SK-N-SH (cell line): ENCODE measurements around the gene SLC22A4. TPM values are rescaled to one million over a fixed set of nuclear protein-coding genes. Genes with fewer than 3 reads are reported as not detected.
A peak's percentile ranks its signal among the peaks of the same experiment; 100 is the strongest.

Source experiments
- CTCF ChIA-PET: fragments of 300-600, 350-600 bp; formaldehyde crosslinking; extraction: SDS; loops from one replicate; lab custom pipeline; 2021; lab: Yijun Ruan, JAX
- POLR2A ChIA-PET: fragments of 350-600 bp; sonication (Branson Sonifier 250); formaldehyde crosslinking; extraction: SDS; loops from one replicate; lab custom pipeline; 2020; ENCODE audit warnings: antibody characterized with exemption, inconsistent platforms; lab: Yijun Ruan, JAX
- DNase-seq: peaks from one replicate; pipeline ENCODE4 v3.0.0; 2012
- H2AFZ ChIP-seq: fragments of 200-600 bp; sonication (generic); 2 replicates; pipeline ENCODE4 v1.8.1; 2016; ENCODE audit warnings: antibody characterized with exemption, mild to moderate bottlenecking, low read depth
- H3F3A ChIP-seq: fragments of 200-600 bp; sonication (generic); replicated peaks from 2 replicates; pipeline ENCODE3; 2016; ENCODE audit warnings: antibody characterized with exemption, mild to moderate bottlenecking; ENCODE audit not compliant: insufficient read depth
- H3K27ac ChIP-seq, 2 experiments: fragments of 200-500 bp in 1 of 2; fragments of 200-600 bp in 1 of 2; sonication (Bioruptor generic) in 1 of 2; sonication (generic), shearing (Covaris generic) in 1 of 2; 2 replicates each; pipeline versions ENCODE4 v1.5.1 to v1.6.1; 2014 to 2016; ENCODE audit warnings: low read depth in 2 of 2, inconsistent platforms in 1 of 2, low read length in 1 of 2, mild to moderate bottlenecking in 1 of 2, mixed read lengths in 1 of 2
- H3K27me3 ChIP-seq: fragments of 200-600 bp; sonication (generic), shearing (Covaris generic); 2 replicates; pipeline ENCODE4 v1.6.1; 2016; ENCODE audit warnings: mixed run types; ENCODE audit not compliant: insufficient read depth
- H3K36me3 ChIP-seq, 2 experiments: fragments of 200-500 bp in 1 of 2; fragments of 200-600 bp in 1 of 2; sonication (Bioruptor generic) in 1 of 2; sonication (generic) in 1 of 2; replicated peaks in 1 of 2; 2 replicates each; pipeline versions ENCODE3 to v1.5.1; 2014 to 2016; ENCODE audit warnings: low read length in 1 of 2, mild to moderate bottlenecking in 1 of 2; ENCODE audit not compliant: insufficient read depth in 2 of 2, control insufficient read depth in 1 of 2
- H3K4me1 ChIP-seq, 2 experiments: fragments of 200-500 bp in 1 of 2; fragments of 200-600 bp in 1 of 2; sonication (Bioruptor generic) in 1 of 2; sonication (generic), shearing (Covaris generic) in 1 of 2; 2 replicates each; pipeline versions ENCODE4 v1.5.1 to v1.6.1; 2014 to 2016; ENCODE audit warnings: low read depth in 1 of 2, low read length in 1 of 2, mixed run types in 1 of 2; ENCODE audit not compliant: insufficient read depth in 2 of 2, control insufficient read depth in 1 of 2
- H3K4me2 ChIP-seq: fragments of 200-600 bp; sonication (generic), shearing (Covaris generic); 2 replicates; pipeline ENCODE4 v1.6.1; 2017; ENCODE audit warnings: mixed run types
- H3K4me3 ChIP-seq, 2 experiments: fragments of 200-500 bp in 1 of 2; fragments of 200-600 bp in 1 of 2; sonication (Bioruptor generic) in 1 of 2; sonication (generic), shearing (Covaris generic) in 1 of 2; 2 replicates each; pipeline versions ENCODE4 v1.5.1 to v1.8.1; 2014 to 2016; ENCODE audit warnings: low read depth in 2 of 2, inconsistent platforms in 1 of 2, low read length in 1 of 2, mild to moderate bottlenecking in 1 of 2, mixed read lengths in 1 of 2, moderate library complexity in 1 of 2
- H3K79me2 ChIP-seq: fragments of 200-600 bp; sonication (generic); 2 replicates; pipeline ENCODE4 v1.8.1; 2017; ENCODE audit warnings: mild to moderate bottlenecking; ENCODE audit not compliant: insufficient read depth
- H3K9ac ChIP-seq: fragments of 200-600 bp; sonication (generic); 2 replicates; pipeline ENCODE4 v1.6.1; 2017; ENCODE audit warnings: mixed run types
- H3K9me2 ChIP-seq: fragments of 200-600 bp; sonication (generic); 2 replicates; pipeline ENCODE4 v1.6.1; 2017; ENCODE audit warnings: mixed run types
- H3K9me3 ChIP-seq: fragments of 200-600 bp; sonication (generic); 2 replicates; pipeline ENCODE4 v1.6.1; 2017; ENCODE audit warnings: mixed run types, mild to moderate bottlenecking, moderate library complexity
- H4K20me1 ChIP-seq: fragments of 200-600 bp; sonication (generic); 2 replicates; pipeline ENCODE4 v1.6.1; 2017; ENCODE audit warnings: mild to moderate bottlenecking, mixed run types; ENCODE audit not compliant: insufficient read depth
- CHD2 ChIP-seq: fragments of 150-350 bp; IDR thresholded peaks from 2 replicates; pipeline ENCODE4 v1.6.1; 2018; ENCODE audit warnings: low read length; ENCODE audit not compliant: partially characterized antibody
- CTCF ChIP-seq: fragments of 200-600 bp; sonication (generic); IDR thresholded peaks from 2 replicates; pipeline ENCODE4 v1.6.1; 2017; ENCODE audit warnings: antibody characterized with exemption, mild to moderate bottlenecking, moderate library complexity
- ELF1 ChIP-seq: IDR thresholded peaks from 2 replicates; pipeline ENCODE4 v1.4.0; 2012
- EP300 ChIP-seq, 2 experiments: IDR thresholded peaks; 2 replicates each; pipeline versions ENCODE4 v1.4.0 to v1.6.1; 2012; ENCODE audit warnings: borderline replicate concordance in 1 of 2, low read depth in 1 of 2, low read length in 1 of 2
- EZH2phosphoT487 ChIP-seq: fragments of 200-600 bp; sonication (generic); IDR thresholded peaks from 2 replicates; pipeline ENCODE4 v1.6.1; 2017; ENCODE audit warnings: low read depth, mixed run types, mild to moderate bottlenecking, antibody characterized with exemption, moderate library complexity, borderline replicate concordance
- FOSL2 ChIP-seq: IDR thresholded peaks from 2 replicates; pipeline ENCODE4 v1.4.0; 2012; ENCODE audit warnings: low read depth, mild to moderate bottlenecking, moderate library complexity, borderline replicate concordance
- FOXJ3 ChIP-seq: sonication (generic); formaldehyde crosslinking; IDR thresholded peaks from 2 replicates; pipeline ENCODE4 v1.5.1; 2020; ENCODE audit warnings: mild to moderate bottlenecking, missing genetic modification reagents
- FOXM1 ChIP-seq: IDR thresholded peaks from 2 replicates; pipeline ENCODE4 v1.4.0; 2012; ENCODE audit warnings: low read depth, mild to moderate bottlenecking
- GABPA ChIP-seq: IDR thresholded peaks from 2 replicates; pipeline ENCODE4 v1.4.0; 2012; ENCODE audit warnings: low read depth, mild to moderate bottlenecking
- GATA2 ChIP-seq: sonication (generic); formaldehyde crosslinking; IDR thresholded peaks from 2 replicates; pipeline ENCODE4 v1.5.0; 2020; ENCODE audit warnings: mild to moderate bottlenecking, missing genetic modification reagents
- IRF3 ChIP-seq: fragments of 150-350 bp; IDR thresholded peaks from 2 replicates; pipeline ENCODE4 v1.6.1; 2016; ENCODE audit warnings: mild to moderate bottlenecking, low read depth, low read length
- JUND ChIP-seq: IDR thresholded peaks from 2 replicates; pipeline ENCODE4 v1.4.0; 2012
- MAX ChIP-seq: IDR thresholded peaks from 2 replicates; pipeline ENCODE4 v1.4.0; 2012; ENCODE audit warnings: low read depth
- MXI1 ChIP-seq: IDR thresholded peaks from 2 replicates; pipeline ENCODE4 v1.6.1; 2012; ENCODE audit warnings: mild to moderate bottlenecking, low read depth, low read length, improper control_type of control experiment
- NFIC ChIP-seq: IDR thresholded peaks from 2 replicates; pipeline ENCODE4 v1.4.0; 2012; ENCODE audit warnings: borderline replicate concordance
- NRF1 ChIP-seq: IDR thresholded peaks from 2 replicates; pipeline ENCODE4 v1.6.1; 2012; ENCODE audit warnings: low read depth, mild to moderate bottlenecking, low read length
- PBX3 ChIP-seq: IDR thresholded peaks from 2 replicates; pipeline ENCODE4; 2012
- POLR2AphosphoS5 ChIP-seq: IDR thresholded peaks from 2 replicates; pipeline ENCODE4 v1.6.1; 2012; ENCODE audit warnings: low read depth, low read length
- RAD21 ChIP-seq: IDR thresholded peaks from 2 replicates; pipeline ENCODE4 v1.6.1; 2012; ENCODE audit warnings: mild to moderate bottlenecking, low read length
- RCOR1 ChIP-seq: fragments of 150-350 bp; IDR thresholded peaks from 2 replicates; pipeline ENCODE4 v1.6.1; 2017; ENCODE audit warnings: antibody characterized with exemption, low read length
- RFX5 ChIP-seq: IDR thresholded peaks from 2 replicates; pipeline ENCODE4 v1.6.1; 2012; ENCODE audit warnings: mild to moderate bottlenecking, improper control_type of control experiment, low read length
- RXRA ChIP-seq: IDR thresholded peaks from 2 replicates; pipeline ENCODE4 v1.4.0; 2012; ENCODE audit warnings: low read depth, mild to moderate bottlenecking, borderline replicate concordance
- SIN3A ChIP-seq: IDR thresholded peaks from 2 replicates; pipeline ENCODE4 v1.6.1; 2012; ENCODE audit warnings: low read depth, mild to moderate bottlenecking, low read length, moderate library complexity, borderline replicate concordance
- SMC3 ChIP-seq: IDR thresholded peaks from 2 replicates; pipeline ENCODE4 v1.6.1; 2012; ENCODE audit warnings: low read depth, low read length, improper control_type of control experiment
- TAF1 ChIP-seq: IDR thresholded peaks from 2 replicates; pipeline ENCODE4 v1.6.1; 2012; ENCODE audit warnings: low read depth, mild to moderate bottlenecking, low read length, moderate library complexity, borderline replicate concordance
- TCF12 ChIP-seq: IDR thresholded peaks from 2 replicates; pipeline ENCODE4 v1.4.0; 2012
- TEAD4 ChIP-seq: IDR thresholded peaks from 2 replicates; pipeline ENCODE4 v1.4.0; 2012; ENCODE audit warnings: mild to moderate bottlenecking, borderline replicate concordance; ENCODE audit not compliant: insufficient read depth
- USF2 ChIP-seq: fragments of 150-350 bp; IDR thresholded peaks from 2 replicates; pipeline ENCODE4 v1.6.1; 2017; ENCODE audit warnings: antibody characterized with exemption, low read length, low read depth, borderline replicate concordance
- YY1 ChIP-seq: IDR thresholded peaks from 2 replicates; pipeline ENCODE4 v1.4.0; 2012; ENCODE audit warnings: low read depth, mild to moderate bottlenecking
- WGBS: methylation state at CpG from one replicate; pipeline ENCODE4 v1.1.6; 2017; ENCODE audit warnings: low lambda C conversion rate; 5-methylcytosine and 5-hydroxymethylcytosine counted together
- polyA plus RNA-seq, 3 experiments: library from polyadenylated mRNA; depleted of rRNA; stranded (reverse); fragments of >200 nt; gene quantifications; 2 replicates each; pipeline ENCODE4 v1.2.3, GENCODE V29; 2012

Gene SLC22A4
- polyA plus RNA-seq, 1 of the 3 experiments (the other 2 are of a cell fraction), result 3.3 TPM

- H3F3A ChIP-seq, result peaks cover 14% of the 10 kb centered on the region
- WGBS, result 33% methylated on average over 7 of the region's 7 CpGs
- H3K4me1 ChIP-seq, result peaks cover 58 to 84% of the 10 kb centered on the region in 2 experiments
- H3K4me3 ChIP-seq, result no peak overlapping the region
- H3K9me2 ChIP-seq, result no peaks in the 10 kb centered on the region
- H3K27me3 ChIP-seq, result no peaks in the 10 kb centered on the region
- peak overlapping the region; percentile 8 to 92; a peak in 3 of 4 replicates for H3K27ac ChIP-seq
- no peaks in the 10 kb centered on the region for H3K9me3 ChIP-seq
- H2AFZ ChIP-seq, result no peak overlapping the region
- POLR2A ChIA-PET, result no interaction called here
- no peaks in the 10 kb centered on the region for H4K20me1 ChIP-seq
- CTCF ChIA-PET, result interaction anchor here (1.3 to 4.2 kb wide), 3 partner anchors 9 to 36 kb away, joined by 3 to 23 read pairs (median 4); partner anchors contain the start of gene P4HA2
- peak; percentile 29 for DNase-seq
- peak overlapping the region; percentile 58 for H3K9ac ChIP-seq
- H3K79me2 ChIP-seq, result peaks cover 21% of the 10 kb centered on the region
- H3K36me3 ChIP-seq, result peaks cover 0 to 19% of the 10 kb centered on the region in 2 experiments
- peak overlapping the region; percentile 47 for H3K4me2 ChIP-seq
- peak; percentile 89 for TF ChIP-seq JUND
- peak; percentile 94 for TF ChIP-seq PBX3
- TF ChIP-seq TAF1, result no peak
- TF ChIP-seq EZH2phosphoT487, result no peak
- TF ChIP-seq RXRA, result peak; percentile 100
- no peak for TF ChIP-seq USF2
- TF ChIP-seq SIN3A, result no peak
- TF ChIP-seq TEAD4, result peak; percentile 90
- 0 out of 2 replicates have a peak, but pooled peaks have one; percentile 22 for TF ChIP-seq GABPA
- TF ChIP-seq MAX, result peak; percentile 23; the same call in 1 of the 2 replicates
- no peak for TF ChIP-seq FOXJ3 (CRISPR knock-in tag)
- TF ChIP-seq POLR2AphosphoS5, result peak; percentile 69; the same call in 1 of the 2 replicates
- no peak for TF ChIP-seq RCOR1
- TF ChIP-seq YY1, result peak; percentile 53; the same call in 1 of the 2 replicates
- no peak for TF ChIP-seq GATA2 (CRISPR knock-in tag)
- TF ChIP-seq MXI1, result no peak
- TF ChIP-seq FOSL2, result peak; percentile 95
- TF ChIP-seq FOXM1, result peak; percentile 38; the same call in 1 of the 2 replicates
- TF ChIP-seq SMC3, result no peak
- peak; percentile 99 for TF ChIP-seq NFIC
- TF ChIP-seq CTCF, result peak; percentile 34; the same call in 1 of the 2 replicates
- TF ChIP-seq IRF3, result no peak
- no peak for TF ChIP-seq NRF1
- TF ChIP-seq ELF1, result no peak
- TF ChIP-seq TCF12, result peak; percentile 85
- TF ChIP-seq CHD2, result no peak
- peak in 1 of 2 experiments; percentile 91; a peak in 2 of 4 replicates for TF ChIP-seq EP300 (IDR thresholded peaks at IDR 0.05; ENCODE audit: borderline replicate concordance in 1 of 2, low read depth in 1 of 2, low read length in 1 of 2)
- TF ChIP-seq RAD21, result no peak
- no peak for TF ChIP-seq RFX5
These were observed 30.5 kb upstream of the SLC22A4 start for GRCh38 chr5:132263548-132264261.
